GM12874 (cell line): Measurements from ENCODE around the gene PPP4R4.
A peak's percentile ranks its signal among the peaks of the same experiment; 100 is the strongest.

Experiments used
- CTCF ChIP-seq: IDR thresholded peaks from 2 replicates; pipeline ENCODE4 v1.5.1; 2011; ENCODE audit warnings: low read depth, mild to moderate bottlenecking, control low read depth, low read length, moderate library complexity; ENCODE audit not compliant: insufficient read depth

PPP4R4 gene

GRCh38 chr14:94307410-94307992 lies 133.4 kb downstream of the PPP4R4 start:
- peak; percentile 10; the same call in 1 of the 2 replicates for TF ChIP-seq CTCF

- TF ChIP-seq CTCF = no peak
These were observed 135.6 kb downstream of the PPP4R4 start for GRCh38 chr14:94309721-94310120.

DNA sequence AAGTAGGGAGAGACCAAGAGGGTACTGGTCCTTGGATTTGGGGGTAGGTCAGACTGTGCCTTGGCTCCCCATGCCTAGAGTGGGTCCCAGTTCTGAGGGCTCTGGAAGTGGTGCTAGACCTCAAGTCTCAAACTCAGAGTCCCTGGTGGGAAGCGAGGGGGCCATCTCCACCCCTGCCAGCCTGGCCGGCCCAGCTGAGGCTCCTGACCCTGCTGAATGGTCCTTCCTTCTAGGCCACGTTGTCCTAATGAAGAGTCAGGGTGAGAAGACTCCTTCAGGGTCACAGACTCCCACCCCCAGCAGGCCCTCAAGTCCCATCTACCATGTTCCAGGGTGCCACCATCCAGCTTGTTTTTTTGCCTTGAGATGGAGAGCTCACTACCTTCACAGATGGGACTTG lies 136.1 kb downstream of the PPP4R4 start:
- TF ChIP-seq CTCF = no peak

GRCh38 chr14:94312481-94313246 lies 138.5 kb downstream of the PPP4R4 start:
- no peak for TF ChIP-seq CTCF

GRCh38 chr14:94313991-94314655 lies 140.0 kb downstream of the PPP4R4 start:
- no peak for TF ChIP-seq CTCF

- TF ChIP-seq CTCF = no peak
These were observed 140.8 kb downstream of the PPP4R4 start for GRCh38 chr14:94314890-94315289.

DNA sequence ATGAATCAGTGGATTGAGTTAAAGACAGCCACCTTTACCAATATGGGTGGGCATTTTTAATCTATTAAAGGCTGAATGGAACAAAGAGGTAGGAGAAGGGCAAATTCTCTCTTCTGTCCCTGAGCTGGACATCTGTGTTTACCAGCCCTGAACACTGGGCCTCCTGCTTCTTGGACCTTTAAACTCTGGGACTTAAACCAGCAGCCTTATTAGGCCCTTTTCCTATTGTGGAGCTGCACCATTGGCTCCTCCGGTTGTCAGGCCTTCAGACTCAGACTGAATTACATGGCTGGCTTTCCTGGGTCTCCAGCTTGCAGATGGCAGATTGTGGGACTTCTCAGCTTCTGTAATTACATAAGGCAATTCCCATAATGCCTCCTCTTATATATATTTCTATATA lies 142.6 kb downstream of the PPP4R4 start:
- TF ChIP-seq CTCF = no peak
